Transverse colon (tissue), 4 donors: ENCODE measurements around the gene PLA2G4D. TPM values are rescaled to one million over a fixed set of nuclear protein-coding genes. Genes with fewer than 3 reads are reported as not detected.

ENCODE experiments used
- DNase-seq: peaks from one replicate; pipeline ENCODE4 v3.0.0-alpha.2; 2019
- H3K27ac ChIP-seq, 4 donors: fragments of 200-600 bp; sonication (generic); 2 replicates each; pipeline ENCODE4 v1.5.1; 2016 to 2018; ENCODE audit warnings: inconsistent platforms in 4 of 4
- H3K27me3 ChIP-seq: fragments of 200-600 bp; sonication (generic); 2 replicates; pipeline ENCODE4 v1.5.1; 2017; ENCODE audit warnings: inconsistent platforms
- H3K36me3 ChIP-seq, 4 donors: fragments of 200-600 bp; sonication (generic); 2 replicates each; pipeline ENCODE4 v1.5.1; 2017 to 2019; ENCODE audit warnings: inconsistent platforms in 4 of 4
- H3K4me1 ChIP-seq, 4 donors: fragments of 200-600 bp; sonication (generic); 2 replicates each; pipeline ENCODE4 v1.5.1; 2017 to 2020; ENCODE audit warnings: inconsistent platforms in 4 of 4
- H3K4me3 ChIP-seq, 4 donors: fragments of 200-600 bp; sonication (generic); 1 replicate in 1 of 4; 2 replicates in 3 of 4; pipeline versions ENCODE4 v1.5.1 to v1.6.1; 2017 to 2019; ENCODE audit warnings: inconsistent platforms in 4 of 4
- H3K9me3 ChIP-seq, 2 donors: fragments of 200-600 bp; sonication (generic); 2 replicates each; pipeline ENCODE4 v1.5.1; 2017 to 2019; ENCODE audit warnings: inconsistent platforms in 2 of 2
- EP300 ChIP-seq: sonication (generic); formaldehyde crosslinking; IDR thresholded peaks from one replicate; pipeline ENCODE4 v1.6.1; 2017; ENCODE audit warnings: antibody characterized with exemption, low read depth
- POLR2A ChIP-seq: fragments of 450-650 bp; IDR thresholded peaks from one replicate; pipeline ENCODE4 v1.6.1; 2016; ENCODE audit warnings: antibody characterized with exemption, mild to moderate bottlenecking, moderate library complexity
- POLR2AphosphoS5 ChIP-seq, 3 donors: sonication (generic); formaldehyde crosslinking; IDR thresholded peaks; one replicate each; pipeline ENCODE4 v1.6.1; 2016; ENCODE audit warnings: antibody characterized with exemption in 3 of 3
- WGBS, 2 donors: methylation state at CpG; one replicate each; pipeline ENCODE4 v1.1.5; 2018; ENCODE audit warnings: low coverage in 1 of 2; 5-methylcytosine and 5-hydroxymethylcytosine counted together
- in situ Hi-C, 4 donors: fragments of 200-750 bp; cut with MboI; loops; one replicate each; pipeline versions ENCODE4 v1.15.0 to v1.15.1; 2017; ENCODE audit warnings: low sequenced_read_pairs in 3 of 4, low pct_ligation_motif_present in 1 of 4, low pct_unique_long_range_greater_than_20kb in 1 of 4
- intact Hi-C: fragments of 100-400 bp; cut with DNase I; formaldehyde crosslinking; loops from one replicate; pipeline ENCODE4 v1.15.1; 2023; ENCODE audit warnings: low total_unique reads
- total RNA-seq, 4 donors: library from RNA; depleted of rRNA; stranded (reverse); fragments of >200 nt; gene quantifications; one replicate each; pipeline ENCODE4 v1.1.0, GENCODE V29; 2016
- TF ChIP-seq, protein P1 (sequence below), 5 experiments: fragments of 200-600 bp in 3 of 5; fragments of 450-650 bp in 2 of 5; sonication (generic) in 3 of 5; IDR thresholded peaks; 1 replicate in 2 of 5; 2 replicates in 3 of 5; pipeline ENCODE4 v1.5.1; 2016 to 2017; ENCODE audit warnings: antibody characterized with exemption in 5 of 5, inconsistent platforms in 3 of 5, mild to moderate bottlenecking in 2 of 5, moderate library complexity in 1 of 5

PLA2G4D gene
- total RNA-seq, 4 donors from 2014 or later: 0.16 TPM; not detected in 3

DNA sequence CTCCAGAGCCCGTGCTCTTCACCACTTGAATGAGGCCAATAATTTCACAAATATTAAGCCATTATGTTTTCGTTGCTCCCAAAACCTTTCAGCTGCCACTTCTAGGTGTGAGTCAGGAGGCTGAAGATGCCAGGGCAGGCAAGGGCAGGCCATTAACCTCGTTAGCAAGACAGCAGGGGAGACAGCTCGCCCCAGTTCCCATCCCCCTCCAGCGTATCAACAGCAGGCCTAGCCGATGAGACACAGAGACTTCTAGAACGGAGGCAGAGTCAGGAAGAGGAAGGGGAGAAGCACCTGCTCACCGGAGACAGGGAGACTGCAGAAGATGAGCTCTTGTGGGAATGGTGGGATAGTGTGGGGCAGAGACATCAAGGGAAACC is 45.6 kb downstream of the PLA2G4D start:
- Histone ChIP-seq H3K9me3 (no peaks in the 10 kb centered on the region), H3K36me3 (no peaks in the 10 kb centered on the region), H3K27ac (no peak overlapping the region), H3K27me3 (no peaks in the 10 kb centered on the region), H3K4me3 (no peak overlapping the region), H3K4me1 (no peaks in the 10 kb centered on the region)
- no peak for DNase-seq
- WGBS, 2 donors: 84% methylated on average over 8 of the region's 8 CpGs; no CpG with 5 or more reads in 1 of the 2 donors
- in situ Hi-C loops (no loop called here), intact Hi-C loops (no loop called here)
- TF ChIP-seq EP300: no peak
- TF ChIP-seq POLR2AphosphoS5 (IDR thresholded peaks at IDR 0.05): no peak
- TF ChIP-seq POLR2A: no peak
- TF ChIP-seq, protein P1, sequence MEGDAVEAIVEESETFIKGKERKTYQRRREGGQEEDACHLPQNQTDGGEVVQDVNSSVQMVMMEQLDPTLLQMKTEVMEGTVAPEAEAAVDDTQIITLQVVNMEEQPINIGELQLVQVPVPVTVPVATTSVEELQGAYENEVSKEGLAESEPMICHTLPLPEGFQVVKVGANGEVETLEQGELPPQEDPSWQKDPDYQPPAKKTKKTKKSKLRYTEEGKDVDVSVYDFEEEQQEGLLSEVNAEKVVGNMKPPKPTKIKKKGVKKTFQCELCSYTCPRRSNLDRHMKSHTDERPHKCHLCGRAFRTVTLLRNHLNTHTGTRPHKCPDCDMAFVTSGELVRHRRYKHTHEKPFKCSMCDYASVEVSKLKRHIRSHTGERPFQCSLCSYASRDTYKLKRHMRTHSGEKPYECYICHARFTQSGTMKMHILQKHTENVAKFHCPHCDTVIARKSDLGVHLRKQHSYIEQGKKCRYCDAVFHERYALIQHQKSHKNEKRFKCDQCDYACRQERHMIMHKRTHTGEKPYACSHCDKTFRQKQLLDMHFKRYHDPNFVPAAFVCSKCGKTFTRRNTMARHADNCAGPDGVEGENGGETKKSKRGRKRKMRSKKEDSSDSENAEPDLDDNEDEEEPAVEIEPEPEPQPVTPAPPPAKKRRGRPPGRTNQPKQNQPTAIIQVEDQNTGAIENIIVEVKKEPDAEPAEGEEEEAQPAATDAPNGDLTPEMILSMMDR (IDR thresholded peaks at IDR 0.05): no peak

GRCh38 chr15:42048080-42048820 is 46.1 kb downstream of the PLA2G4D start:
- Histone ChIP-seq H3K9me3 (no peaks in the 10 kb centered on the region), H3K4me1 (no peaks in the 10 kb centered on the region), H3K27me3 (no peaks in the 10 kb centered on the region), H3K4me3 (no peak overlapping the region), H3K36me3 (no peaks in the 10 kb centered on the region), H3K27ac (no peak overlapping the region)
- no peak for DNase-seq
- in situ Hi-C loops: no loop called here
- TF ChIP-seq POLR2A (no peak), EP300 (no peak), POLR2AphosphoS5 (IDR thresholded peaks at IDR 0.05) (no peak)
- TF ChIP-seq, protein P1 (IDR thresholded peaks at IDR 0.05): no peak
- intact Hi-C loops: no loop called here
- 92 to 96% methylated on average over 9 of the region's 9 CpGs for WGBS, 2 donors

GRCh38 chr15:42046597-42046996 is 47.8 kb downstream of the PLA2G4D start:
- no peak overlapping the region for H3K4me3 ChIP-seq
- WGBS, 2 donors: 52 to 83% methylated on average over 1 to 2 of the region's 2 CpGs
- no peak for DNase-seq
- H3K9me3 ChIP-seq: no peaks in the 10 kb centered on the region
- no peaks in the 10 kb centered on the region for H3K27me3 ChIP-seq
- no peaks in the 10 kb centered on the region for H3K4me1 ChIP-seq
- TF ChIP-seq, protein P1 (IDR thresholded peaks at IDR 0.05): no peak
- no peak for TF ChIP-seq EP300
- TF ChIP-seq POLR2A: no peak
- TF ChIP-seq POLR2AphosphoS5 (IDR thresholded peaks at IDR 0.05): no peak
- H3K27ac ChIP-seq: no peak overlapping the region
- intact Hi-C loops (no loop called here), in situ Hi-C loops (no loop called here)
- H3K36me3 ChIP-seq: no peaks in the 10 kb centered on the region

DNA sequence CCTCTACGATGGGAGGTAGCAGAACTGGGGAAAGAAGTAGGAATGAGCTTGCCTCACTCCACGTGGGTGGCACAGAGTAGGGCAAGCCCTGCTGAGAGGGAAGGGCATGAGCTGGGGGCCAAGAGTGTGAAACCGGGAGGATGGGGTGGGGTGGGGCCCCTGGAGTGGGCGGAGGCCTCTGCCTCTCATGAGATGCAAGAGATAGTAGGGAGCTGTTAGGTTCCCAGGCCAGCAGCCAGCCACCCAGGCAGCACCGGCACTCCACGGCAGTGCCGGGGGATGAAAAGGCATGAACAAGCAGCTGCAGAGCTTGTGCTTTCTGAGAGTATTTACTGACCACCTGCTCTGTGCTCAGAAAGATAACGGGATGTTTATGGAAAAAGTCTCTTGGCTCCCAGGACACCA is 49.1 kb downstream of the PLA2G4D start:
- Histone ChIP-seq H3K27ac (no peak overlapping the region), H3K4me1 (no peaks in the 10 kb centered on the region), H3K36me3 (no peaks in the 10 kb centered on the region), H3K27me3 (no peaks in the 10 kb centered on the region), H3K4me3 (no peak overlapping the region), H3K9me3 (no peaks in the 10 kb centered on the region)
- no peak for DNase-seq
- in situ Hi-C loops (no loop called here), intact Hi-C loops (no loop called here)
- 36 to 48% methylated on average over 4 to 8 of the region's 8 CpGs for WGBS, 2 donors
- TF ChIP-seq EP300 (no peak), POLR2A (no peak), POLR2AphosphoS5 (IDR thresholded peaks at IDR 0.05) (no peak)
- TF ChIP-seq, protein P1 (IDR thresholded peaks at IDR 0.05): no peak
